HG02852 (cell line): ENCODE results near the gene TSC2.
"Not testable (repeated sequence)": the region's sequence is repeated elsewhere in the genome, so short reads cannot be mapped to it uniquely, and the experiment has no call there.

Source experiments
- ATAC-seq: cut with Tn5 transposase; IDR thresholded peaks from one replicate; pipeline ENCODE4 v1.9.1; 2021; ENCODE audit warnings: mild to moderate bottlenecking, moderate library complexity; ENCODE audit not compliant: unreplicated experiment

The TSC2 gene

GRCh38 chr16:2009791-2010510 lies 37.8 kb upstream of the TSC2 start, which contains the start of gene ZNF598:
ZNF598 (minus strand) TSS chr16:2009821.
- peak; percentile 83 for ATAC-seq

- ATAC-seq, result not testable (repeated sequence)
Observed at GRCh38 chr16:2011726-2012125, 36.1 kb upstream of the TSC2 start.

GRCh38 chr16:2013527-2013926 lies 34.3 kb upstream of the TSC2 start:
- no peak for ATAC-seq

GRCh38 chr16:2015117-2015946 lies 32.5 kb upstream of the TSC2 start:
- no peak for ATAC-seq

- no peak for ATAC-seq
Observed at GRCh38 chr16:2015947-2016208, 31.9 kb upstream of the TSC2 start.

GRCh38 chr16:2016407-2016922 lies 31.3 kb upstream of the TSC2 start:
- ATAC-seq, result no peak

GRCh38 chr16:2019518-2019920 lies 28.3 kb upstream of the TSC2 start, which contains the start of gene NPW:
NPW (plus strand) TSS chr16:2019785.
- no peak for ATAC-seq

- ATAC-seq, result no peak
Observed at GRCh38 chr16:2019921-2020831, 27.6 kb upstream of the TSC2 start.

GRCh38 chr16:2022723-2023091 lies 25.1 kb upstream of the TSC2 start:
- no peak for ATAC-seq

- no peak for ATAC-seq
Observed at GRCh38 chr16:2023092-2024031, 24.4 kb upstream of the TSC2 start.

- ATAC-seq, result no peak
Observed at GRCh38 chr16:2024032-2024420, 23.8 kb upstream of the TSC2 start.

GRCh38 chr16:2025251-2025650 lies 22.5 kb upstream of the TSC2 start:
- ATAC-seq, result no peak

GRCh38 chr16:2025878-2026460 lies 21.8 kb upstream of the TSC2 start:
- no peak for ATAC-seq

GRCh38 chr16:2026461-2027023 lies 21.2 kb upstream of the TSC2 start, which contains the start of gene NHERF2:
NHERF2 (plus strand) TSS chr16:2026902; CDS start chr16:2027006, 104 bp downstream.
- no peak for ATAC-seq

GRCh38 chr16:2027024-2028010 lies 20.5 kb upstream of the TSC2 start:
- ATAC-seq, result no peak

GRCh38 chr16:2028146-2028545 lies 19.6 kb upstream of the TSC2 start:
- ATAC-seq, result no peak

- ATAC-seq, result no peak
Observed at GRCh38 chr16:2028620-2029220, 19.1 kb upstream of the TSC2 start.

GRCh38 chr16:2029350-2029749 lies 18.4 kb upstream of the TSC2 start:
- ATAC-seq, result no peak
